Endothelial cell of umbilical vein (primary cell): ENCODE measurements around the gene LDHB. TPM values are rescaled to one million over a fixed set of nuclear protein-coding genes. Genes with fewer than 3 reads are reported as not detected.

ENCODE experiments used
- BruUV-seq: library from RNA; stranded (reverse); fragments of 400-500 nt; replicated peaks from 2 replicates; lab custom pipeline; 2021; lab: Mats Ljungman, UMichigan
- CTCF ChIA-PET: fragments of 300-600, 350-600 bp; sonication (Branson Sonifier 250); formaldehyde crosslinking; loops from one replicate; lab custom pipeline; 2021; ENCODE audit warnings: antibody characterized with exemption, inconsistent platforms; lab: Charles Lee
- POLR2A ChIA-PET: fragments of 300-600, 350-600 bp; sonication (Branson Sonifier 250); formaldehyde crosslinking; loops from one replicate; lab custom pipeline; 2021; ENCODE audit warnings: antibody characterized with exemption, inconsistent platforms; lab: Charles Lee
- DNase-seq: peaks from one replicate; pipeline ENCODE4 v3.0.0-alpha.2; 2011; ENCODE audit warnings: low read depth, low spot score
- FAIRE-seq: peaks from 2 replicates; lab custom pipeline; 2011; peaks lifted over from hg19 to GRCh38; lab: Jason Lieb, UNC
- H2AFZ ChIP-seq: 2 replicates; pipeline ENCODE4 v1.6.0; 2012; ENCODE audit warnings: low read depth, low read length, control low read depth, inconsistent platforms
- H3K27ac ChIP-seq: 2 replicates; pipeline ENCODE4 v1.5.1; 2011; ENCODE audit warnings: low read depth, mild to moderate bottlenecking, control low read depth, low read length, moderate library complexity; ENCODE audit not compliant: insufficient read depth
- H3K27me3 ChIP-seq, 2 experiments: 2 replicates each; pipeline versions ENCODE4 v1.6.0 to v1.6.1; 2011; ENCODE audit warnings: low read length in 2 of 2, mixed read lengths in 1 of 2; ENCODE audit not compliant: control insufficient read depth in 2 of 2, insufficient read depth in 2 of 2
- H3K36me3 ChIP-seq, 2 experiments: 2 replicates in 1 of 2; 3 replicates in 1 of 2; pipeline ENCODE4 v1.5.1; 2011; ENCODE audit warnings: low read length in 2 of 2, mild to moderate bottlenecking in 1 of 2, moderate library complexity in 1 of 2; ENCODE audit not compliant: control insufficient read depth in 2 of 2, insufficient read depth in 2 of 2; ENCODE audit errors: extremely low read depth in 1 of 2
- H3K4me1 ChIP-seq: 3 replicates; pipeline ENCODE4 v1.5.1; 2011; ENCODE audit warnings: mild to moderate bottlenecking, low read length; ENCODE audit not compliant: control insufficient read depth, insufficient read depth; ENCODE audit errors: extremely low read depth
- H3K4me2 ChIP-seq: 2 replicates; pipeline ENCODE4 v1.6.1; 2011; ENCODE audit warnings: low read length, control low read depth, mixed read lengths; ENCODE audit not compliant: insufficient read depth
- H3K4me3 ChIP-seq, 3 experiments: fragments of 200-600 bp in 1 of 3; sonication (generic), shearing (Covaris generic) in 1 of 3; replicated peaks in 1 of 3; 2 replicates each; pipeline ENCODE4 v1.5.1; 2011 to 2016; ENCODE audit warnings: control low read depth in 3 of 3, low read length in 3 of 3, mild to moderate bottlenecking in 2 of 3, inconsistent platforms in 1 of 3, low read depth in 1 of 3, moderate library complexity in 1 of 3; ENCODE audit not compliant: insufficient read depth in 1 of 3
- H3K79me2 ChIP-seq: 2 replicates; pipeline ENCODE4 v1.6.0; 2012; ENCODE audit warnings: low read length, inconsistent platforms; ENCODE audit not compliant: control insufficient read depth, insufficient read depth
- H3K9ac ChIP-seq: replicated peaks from 2 replicates; pipeline ENCODE3; 2011; ENCODE audit warnings: low read length, control low read depth; ENCODE audit not compliant: insufficient read depth; ENCODE audit errors: extremely low read depth
- H3K9me1 ChIP-seq: replicated peaks from 3 replicates; pipeline ENCODE4 v1.6.0; 2011; ENCODE audit warnings: mild to moderate bottlenecking, low read length; ENCODE audit not compliant: control insufficient read depth, insufficient read depth; ENCODE audit errors: extremely low read depth
- H3K9me3 ChIP-seq: replicated peaks from 2 replicates; pipeline ENCODE4 v1.5.1; 2012; ENCODE audit warnings: low read length, inconsistent platforms; ENCODE audit not compliant: control insufficient read depth, insufficient read depth
- H4K20me1 ChIP-seq: replicated peaks from 2 replicates; pipeline ENCODE3; 2011; ENCODE audit warnings: mild to moderate bottlenecking, low read length; ENCODE audit not compliant: control insufficient read depth, insufficient read depth; ENCODE audit errors: extremely low read depth
- CTCF ChIP-seq, 2 donors: IDR thresholded peaks; 1 replicate in 1 of 2; 2 replicates in 1 of 2; pipeline ENCODE4 v1.5.1; 2011; ENCODE audit warnings: low read length in 2 of 2, mild to moderate bottlenecking in 2 of 2, moderate library complexity in 2 of 2, control low read depth in 1 of 2, inconsistent platforms in 1 of 2, low read depth in 1 of 2; ENCODE audit not compliant: insufficient read depth in 1 of 2; ENCODE audit errors: extremely low read depth in 1 of 2
- EZH2 ChIP-seq: IDR thresholded peaks from 2 replicates; pipeline ENCODE4 v1.6.1; 2012; ENCODE audit warnings: borderline replicate concordance, low read depth, mild to moderate bottlenecking, moderate library complexity, low read length, inconsistent platforms; ENCODE audit not compliant: severe bottlenecking
- FOS ChIP-seq: IDR thresholded peaks from 2 replicates; pipeline ENCODE4 v1.6.1; 2011; ENCODE audit warnings: mild to moderate bottlenecking, low read length, moderate library complexity, borderline replicate concordance; ENCODE audit not compliant: insufficient read depth
- GATA2 ChIP-seq: IDR thresholded peaks from 2 replicates; pipeline ENCODE4 v1.7.0; 2011; ENCODE audit warnings: low read depth, mild to moderate bottlenecking, moderate library complexity, mixed read lengths, low read length; ENCODE audit not compliant: insufficient read length, insufficient read depth
- JUN ChIP-seq: IDR thresholded peaks from 2 replicates; pipeline ENCODE4 v1.6.1; 2011; ENCODE audit warnings: borderline replicate concordance, low read depth; ENCODE audit not compliant: insufficient read length, insufficient read depth
- MAX ChIP-seq: IDR thresholded peaks from 2 replicates; pipeline ENCODE4 v1.6.1; 2011; ENCODE audit not compliant: insufficient read depth, insufficient read length
- MYC ChIP-seq: IDR thresholded peaks from one replicate; pipeline ENCODE4 v1.6.1; 2011; ENCODE audit warnings: mild to moderate bottlenecking, low read depth, low read length
- POLR2A ChIP-seq: IDR thresholded peaks from 2 replicates; pipeline ENCODE4 v1.6.1; 2012; ENCODE audit warnings: low read depth, mild to moderate bottlenecking, control low read depth, low read length
- POLR2AphosphoS5 ChIP-seq: IDR thresholded peaks from 2 replicates; pipeline ENCODE4 v1.6.1; 2012; ENCODE audit warnings: low read depth, mild to moderate bottlenecking, control low read depth, low read length, moderate library complexity; ENCODE audit not compliant: insufficient read depth
- dilution Hi-C: fragments of 300-500 bp; cut with MboI; formaldehyde crosslinking; loops from one replicate; pipeline ENCODE4 v1.15.0; 2019; ENCODE audit warnings: low sequenced_read_pairs; ENCODE audit not compliant: extremely low pct_ligation_motif_present
- intact Hi-C: fragments of 100-400 bp; cut with micrococcal nuclease; formaldehyde crosslinking; loops from one replicate; pipeline ENCODE4 v1.10.0; 2022
- polyA plus RNA-seq, 4 experiments: library from polyadenylated mRNA; depleted of rRNA in 3 of 4; stranded (reverse) in 3 of 4; unstranded in 1 of 4; fragments of >200 nt; gene quantifications; 2 replicates each; pipeline versions ENCODE4 v1.2.1 to v1.2.3, GENCODE V29; 2011 to 2012; ENCODE audit warnings: missing spikeins in 1 of 4
- total RNA-seq: library from RNA; stranded (reverse); gene quantifications from 2 replicates; pipeline ENCODE4 v1.2.3, GENCODE V29; 2021

LDHB gene
- total and polyA plus RNA-seq, 2 donors (not counting 3 experiments of a cell fraction or from before 2014, with no cell fraction given) = 437 to 670 TPM

- H3K9me1 ChIP-seq = no peaks in the 10 kb centered on the region
- FAIRE-seq (no peak), DNase-seq (no peak)
- no peak overlapping the region for H3K9ac ChIP-seq
- H3K36me3 ChIP-seq = peaks cover 10 to 48% of the 10 kb centered on the region in 2 experiments
- H3K27me3 ChIP-seq = no peaks in the 10 kb centered on the region
- H3K4me3 ChIP-seq = no peak overlapping the region
- BruUV-seq = no TSS peak
- intact Hi-C loops = no loop called here
- H3K4me2 ChIP-seq = no peak overlapping the region
- H2AFZ ChIP-seq = no peak overlapping the region
- H3K79me2 ChIP-seq = peaks cover 56% of the 10 kb centered on the region
- TF ChIP-seq JUN = no peak
- TF ChIP-seq POLR2A = no peak
- TF ChIP-seq POLR2AphosphoS5 = no peak
- TF ChIP-seq MYC = no peak
- TF ChIP-seq MAX = no peak
- no peaks in the 10 kb centered on the region for H4K20me1 ChIP-seq
- H3K9me3 ChIP-seq = no peaks in the 10 kb centered on the region
- ChIA-PET POLR2A (no interaction called here), CTCF (interaction anchor here (1.0 kb wide), 1 partner anchor 31 kb away, joined by 3 read pairs; no protein-coding TSS in a partner anchor)
- dilution Hi-C loops = no loop called here
- H3K4me1 ChIP-seq = no peaks in the 10 kb centered on the region
- no peak overlapping the region for H3K27ac ChIP-seq
Measured at GRCh38 chr12:21649034-21649433, 8.6 kb downstream of the LDHB start.

GRCh38 chr12:21648378-21648777, 9.3 kb downstream of the LDHB start:
- H3K9me3 ChIP-seq = no peaks in the 10 kb centered on the region
- ChIA-PET CTCF (no interaction called here), POLR2A (no interaction called here)
- no peak overlapping the region for H3K9ac ChIP-seq
- TF ChIP-seq POLR2AphosphoS5 (no peak), MAX (no peak), EZH2 (no peak), MYC (no peak), POLR2A (no peak), FOS (no peak), GATA2 (no peak), JUN (no peak), CTCF (IDR thresholded peaks at IDR 0.05; ENCODE audit: extremely low read depth in 1 of 2, insufficient read depth in 1 of 2, low read depth in 1 of 2, low read length in 2 of 2) (no peak)
- DNase-seq (no peak), FAIRE-seq (no peak)
- H3K4me3 ChIP-seq = no peak overlapping the region
- intact Hi-C loops (no loop called here), dilution Hi-C loops (no loop called here)
- peaks cover 56% of the 10 kb centered on the region for H3K79me2 ChIP-seq
- H3K27ac ChIP-seq = no peak overlapping the region
- H3K27me3 ChIP-seq = no peaks in the 10 kb centered on the region
- H3K4me1 ChIP-seq = no peaks in the 10 kb centered on the region
- peaks cover 14 to 49% of the 10 kb centered on the region in 2 experiments for H3K36me3 ChIP-seq
- BruUV-seq = no TSS peak
- no peaks in the 10 kb centered on the region for H3K9me1 ChIP-seq
- no peaks in the 10 kb centered on the region for H4K20me1 ChIP-seq
- H3K4me2 ChIP-seq = no peak overlapping the region
- H2AFZ ChIP-seq = no peak overlapping the region
